CD14-positive monocyte (primary cell): ENCODE data around the gene FREM1. TPM values are rescaled to one million over a fixed set of nuclear protein-coding genes. Genes with fewer than 3 reads are reported as not detected.

Experiments
- DNase-seq, 3 donors: peaks; one replicate each; pipeline ENCODE4 v3.0.0-alpha.2; 2011 to 2022
- H2AFZ ChIP-seq: 2 replicates; pipeline ENCODE4 v1.6.0; 2012; ENCODE audit warnings: mild to moderate bottlenecking, low read depth, low read length, inconsistent platforms; ENCODE audit not compliant: insufficient read depth, poor library complexity, severe bottlenecking
- H3K27ac ChIP-seq, 2 donors: 1 replicate in 1 of 2; 2 replicates in 1 of 2; pipeline ENCODE4 v1.5.1; 2012 to 2013; ENCODE audit warnings: low read length in 2 of 2, control low read depth in 1 of 2, inconsistent platforms in 1 of 2, low read depth in 1 of 2, mild to moderate bottlenecking in 1 of 2
- H3K27me3 ChIP-seq, 2 donors: one replicate each; pipeline versions ENCODE4 v1.6.0 to v1.6.1; 2011 to 2013; ENCODE audit warnings: low read length in 2 of 2; ENCODE audit not compliant: control insufficient read depth in 2 of 2, insufficient read depth in 2 of 2
- H3K36me3 ChIP-seq, 2 donors: replicated peaks in 1 of 2; 1 replicate in 1 of 2; 2 replicates in 1 of 2; pipeline versions ENCODE4 v1.5.1 to v1.6.1; 2012 to 2013; ENCODE audit warnings: low read length in 2 of 2, control low read depth in 1 of 2, inconsistent platforms in 1 of 2, mild to moderate bottlenecking in 1 of 2; ENCODE audit not compliant: insufficient read depth in 2 of 2, control insufficient read depth in 1 of 2
- H3K4me1 ChIP-seq, 2 donors: 1 replicate in 1 of 2; 2 replicates in 1 of 2; pipeline versions ENCODE4 v1.5.1 to v1.6.1; 2012 to 2013; ENCODE audit warnings: low read length in 2 of 2, control low read depth in 1 of 2, inconsistent platforms in 1 of 2, mild to moderate bottlenecking in 1 of 2, moderate library complexity in 1 of 2; ENCODE audit not compliant: insufficient read depth in 2 of 2, control insufficient read depth in 1 of 2
- H3K4me2 ChIP-seq: replicated peaks from 2 replicates; pipeline ENCODE3; 2012; ENCODE audit warnings: low read length, moderate library complexity, mild to moderate bottlenecking; ENCODE audit not compliant: poor library complexity, severe bottlenecking; ENCODE audit errors: extremely low read depth
- H3K4me3 ChIP-seq, 3 experiments: fragments of 200-600 bp in 1 of 3; sonication (generic) in 1 of 3; replicated peaks in 1 of 3; 1 replicate in 2 of 3; 2 replicates in 1 of 3; pipeline ENCODE4 v1.5.1; 2011 to 2013; ENCODE audit warnings: low read length in 3 of 3, mild to moderate bottlenecking in 3 of 3, control low read depth in 2 of 3, low read depth in 2 of 3, inconsistent platforms in 1 of 3, moderate library complexity in 1 of 3
- H3K79me2 ChIP-seq: 2 replicates; pipeline ENCODE4 v1.6.0; 2012; ENCODE audit warnings: mild to moderate bottlenecking, control low read depth, inconsistent platforms, low read length, moderate library complexity; ENCODE audit not compliant: insufficient read depth
- H3K9ac ChIP-seq: 2 replicates; pipeline ENCODE4 v1.6.0; 2017; ENCODE audit warnings: low read length, mild to moderate bottlenecking; ENCODE audit not compliant: insufficient read depth, poor library complexity, severe bottlenecking
- H3K9me3 ChIP-seq, 2 donors: replicated peaks in 1 of 2; 1 replicate in 1 of 2; 2 replicates in 1 of 2; pipeline versions ENCODE4 v1.5.1 to v1.6.1; 2012 to 2013; ENCODE audit warnings: low read length in 2 of 2, control low read depth in 1 of 2; ENCODE audit not compliant: control insufficient read depth in 1 of 2, insufficient read depth in 1 of 2
- H4K20me1 ChIP-seq: 2 replicates; pipeline ENCODE4 v1.6.0; 2012; ENCODE audit warnings: mild to moderate bottlenecking, low read length, control low read depth, moderate library complexity; ENCODE audit not compliant: insufficient read depth
- H3K27ac Mint-ChIP-seq, 7 donors: one replicate each; pipeline ENCODE4 v1.8.0; 2020; ENCODE audit warnings: mild to moderate bottlenecking in 7 of 7, mixed read lengths in 7 of 7, moderate library complexity in 6 of 7, inconsistent platforms in 2 of 7
- H3K27me3 Mint-ChIP-seq, 3 donors: one replicate each; pipeline ENCODE4 v1.8.0; 2021 to 2022; ENCODE audit warnings: low read depth in 3 of 3, mild to moderate bottlenecking in 3 of 3, mixed read lengths in 3 of 3, moderate library complexity in 3 of 3, inconsistent platforms in 1 of 3
- H3K36me3 Mint-ChIP-seq, 2 donors: one replicate each; pipeline ENCODE4 v1.8.0; 2020; ENCODE audit warnings: mixed read lengths in 2 of 2, inconsistent platforms in 1 of 2, mild to moderate bottlenecking in 1 of 2
- H3K4me1 Mint-ChIP-seq: one replicate; pipeline ENCODE4 v1.8.0; 2020; ENCODE audit warnings: mild to moderate bottlenecking, mixed read lengths
- H3K4me3 Mint-ChIP-seq, 2 donors: one replicate each; pipeline ENCODE4 v1.8.0; 2020; ENCODE audit warnings: mild to moderate bottlenecking in 2 of 2, mixed read lengths in 2 of 2, moderate library complexity in 1 of 2
- H3K9me3 Mint-ChIP-seq, 7 donors: one replicate each; pipeline ENCODE4 v1.8.0; 2020 to 2022; ENCODE audit warnings: mixed read lengths in 7 of 7, mild to moderate bottlenecking in 6 of 7, moderate library complexity in 6 of 7, inconsistent platforms in 2 of 7
- WGBS: methylation state at CpG from one replicate; pipeline ENCODE4 v1.1.5; 2013; ENCODE audit warnings: missing lambda C conversion rate; ENCODE audit not compliant: insufficient coverage; 5-methylcytosine and 5-hydroxymethylcytosine counted together
- intact Hi-C, 2 donors: fragments of 100-400 bp; cut with micrococcal nuclease; formaldehyde crosslinking; loops; one replicate each; pipeline versions ENCODE4 v1.15.0 to v1.15.1; 2023
- polyA plus RNA-seq, 3 donors: library from polyadenylated mRNA; depleted of rRNA in 1 of 3; unstranded in 2 of 3; stranded (reverse) in 1 of 3; fragments of 300-500 nt in 2 of 3; fragments of >200 nt in 1 of 3; fragmentation: Illumina TruSeq in 2 of 3; gene quantifications; 1 replicate in 2 of 3; 2 replicates in 1 of 3; pipeline ENCODE4 v1.2.3, GENCODE V29; 2012 to 2021
- TF ChIP-seq, protein P1 (sequence below): fragments of 200-600 bp; IDR thresholded peaks from one replicate; pipeline ENCODE4 v1.8.0; 2022; ENCODE audit warnings: antibody characterized with exemption, mild to moderate bottlenecking

FREM1 gene
- polyA plus RNA-seq, 3 donors: not detected

- peaks cover 0 to 3% (median 0%) of the 10 kb centered on the region in 3 donors for H3K27me3 Mint-ChIP-seq
- no peak overlapping the region for H3K4me3 Mint-ChIP-seq
- Histone ChIP-seq H3K4me2 (no peak overlapping the region), H4K20me1 (no peaks in the 10 kb centered on the region), H3K9ac (no peak overlapping the region), H3K9me3 (no peaks in the 10 kb centered on the region), H3K36me3 (no peaks in the 10 kb centered on the region), H3K27me3 (no peaks in the 10 kb centered on the region), H3K4me3 (no peak overlapping the region), H2AFZ (no peak overlapping the region), H3K27ac (no peak overlapping the region), H3K79me2 (no peaks in the 10 kb centered on the region), H3K4me1 (no peaks in the 10 kb centered on the region)
- TF ChIP-seq, protein P1, sequence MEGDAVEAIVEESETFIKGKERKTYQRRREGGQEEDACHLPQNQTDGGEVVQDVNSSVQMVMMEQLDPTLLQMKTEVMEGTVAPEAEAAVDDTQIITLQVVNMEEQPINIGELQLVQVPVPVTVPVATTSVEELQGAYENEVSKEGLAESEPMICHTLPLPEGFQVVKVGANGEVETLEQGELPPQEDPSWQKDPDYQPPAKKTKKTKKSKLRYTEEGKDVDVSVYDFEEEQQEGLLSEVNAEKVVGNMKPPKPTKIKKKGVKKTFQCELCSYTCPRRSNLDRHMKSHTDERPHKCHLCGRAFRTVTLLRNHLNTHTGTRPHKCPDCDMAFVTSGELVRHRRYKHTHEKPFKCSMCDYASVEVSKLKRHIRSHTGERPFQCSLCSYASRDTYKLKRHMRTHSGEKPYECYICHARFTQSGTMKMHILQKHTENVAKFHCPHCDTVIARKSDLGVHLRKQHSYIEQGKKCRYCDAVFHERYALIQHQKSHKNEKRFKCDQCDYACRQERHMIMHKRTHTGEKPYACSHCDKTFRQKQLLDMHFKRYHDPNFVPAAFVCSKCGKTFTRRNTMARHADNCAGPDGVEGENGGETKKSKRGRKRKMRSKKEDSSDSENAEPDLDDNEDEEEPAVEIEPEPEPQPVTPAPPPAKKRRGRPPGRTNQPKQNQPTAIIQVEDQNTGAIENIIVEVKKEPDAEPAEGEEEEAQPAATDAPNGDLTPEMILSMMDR: no peak
- H3K4me1 Mint-ChIP-seq: no peaks in the 10 kb centered on the region
- H3K27ac Mint-ChIP-seq: no peak overlapping the region
- 90% methylated on average over 2 of the region's 3 CpGs for WGBS
- H3K36me3 Mint-ChIP-seq: no peaks in the 10 kb centered on the region
- peaks cover 0 to 2% (median 0%) of the 10 kb centered on the region in 7 donors for H3K9me3 Mint-ChIP-seq
- intact Hi-C loops: no loop called here
- no peak for DNase-seq
These were observed 161.9 kb downstream of the FREM1 start for GRCh38 chr9:14748373-14748772.

GRCh38 chr9:14747111-14747510, 163.1 kb downstream of the FREM1 start:
- Histone ChIP-seq H3K27me3 (no peaks in the 10 kb centered on the region), H3K9me3 (no peaks in the 10 kb centered on the region), H3K4me2 (no peak overlapping the region), H3K36me3 (no peaks in the 10 kb centered on the region), H3K9ac (no peak overlapping the region), H3K27ac (no peak overlapping the region), H3K79me2 (no peaks in the 10 kb centered on the region), H2AFZ (no peak overlapping the region), H3K4me1 (no peaks in the 10 kb centered on the region), H3K4me3 (no peak overlapping the region), H4K20me1 (no peaks in the 10 kb centered on the region)
- DNase-seq: no peak
- Mint-ChIP-seq H3K27me3 (peaks cover 0 to 3% (median 2%) of the 10 kb centered on the region in 3 donors), H3K4me3 (no peak overlapping the region), H3K27ac (no peak overlapping the region), H3K9me3 (peaks cover 0 to 2% (median 0%) of the 10 kb centered on the region in 7 donors), H3K4me1 (no peaks in the 10 kb centered on the region), H3K36me3 (no peaks in the 10 kb centered on the region)
- TF ChIP-seq, protein P1: no peak
- intact Hi-C loops: no loop called here
